ENCODE measurements around the gene FTSJ1.
"Not testable (repeated sequence)": the region's sequence is repeated elsewhere in the genome, so short reads cannot be mapped to it uniquely, and the experiment has no call there.

FTSJ1 gene

DNA sequence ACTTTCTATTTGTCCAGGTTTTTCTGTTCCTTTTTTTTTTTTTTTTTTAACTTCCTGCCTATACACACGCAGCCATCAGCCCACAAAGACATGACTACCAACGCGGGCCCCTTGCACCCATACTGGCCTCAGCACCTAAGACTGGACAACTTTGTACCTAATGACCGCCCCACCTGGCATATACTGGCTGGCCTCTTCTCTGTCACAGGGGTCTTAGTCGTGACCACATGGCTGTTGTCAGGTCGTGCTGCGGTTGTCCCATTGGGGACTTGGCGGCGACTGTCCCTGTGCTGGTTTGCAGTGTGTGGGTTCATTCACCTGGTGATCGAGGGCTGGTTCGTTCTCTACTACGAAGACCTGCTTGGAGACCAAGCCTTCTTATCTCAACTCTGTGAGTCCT is 47.7 kb downstream of the FTSJ1 start:
- TF ChIP-seq CTCF (IDR thresholded peaks at IDR 0.05; ENCODE audit: insufficient read depth, missing control alignments) = no peak
- FAIRE-seq = no peak
- no peak for DNase-seq (ENCODE audit: insufficient read length, low spot score)

- not testable (repeated sequence) for FAIRE-seq; DNase-seq (ENCODE audit: insufficient read length, low spot score)
Observed at GRCh38 chrX:48525853-48526252, 49.9 kb downstream of the FTSJ1 start.

- FAIRE-seq (no peak), DNase-seq (ENCODE audit: insufficient read length, low spot score) (no peak)
- TF ChIP-seq CTCF (IDR thresholded peaks at IDR 0.05; ENCODE audit: insufficient read depth, missing control alignments) = no peak
Observed at GRCh38 chrX:48530736-48531135, 54.7 kb downstream of the FTSJ1 start.

- TF ChIP-seq CTCF (IDR thresholded peaks at IDR 0.05; ENCODE audit: insufficient read depth, missing control alignments) = no peak
- DNase-seq (ENCODE audit: insufficient read length, low spot score) (no peak), FAIRE-seq (no peak)
Observed at GRCh38 chrX:48531358-48531959, 55.5 kb downstream of the FTSJ1 start.

GRCh38 chrX:48532161-48532560 is 56.2 kb downstream of the FTSJ1 start:
- no peak for DNase-seq (ENCODE audit: insufficient read length, low spot score)
- no peak for TF ChIP-seq CTCF (IDR thresholded peaks at IDR 0.05; ENCODE audit: insufficient read depth, missing control alignments)
- no peak for FAIRE-seq

- DNase-seq (ENCODE audit: insufficient read length, low spot score) = no peak
- FAIRE-seq = no peak
- no peak for TF ChIP-seq CTCF (IDR thresholded peaks at IDR 0.05; ENCODE audit: insufficient read depth, missing control alignments)
Observed at GRCh38 chrX:48533165-48533564, 57.2 kb downstream of the FTSJ1 start.

All from D721Med (cell line).